ENCODE results near the gene CD7. TPM values are rescaled to one million over a fixed set of nuclear protein-coding genes. Genes with fewer than 3 reads are reported as not detected.

The CD7 gene
- polyA plus RNA-seq, 3 donors: 0.38 to 3.6 (median 0.42) TPM

DNA sequence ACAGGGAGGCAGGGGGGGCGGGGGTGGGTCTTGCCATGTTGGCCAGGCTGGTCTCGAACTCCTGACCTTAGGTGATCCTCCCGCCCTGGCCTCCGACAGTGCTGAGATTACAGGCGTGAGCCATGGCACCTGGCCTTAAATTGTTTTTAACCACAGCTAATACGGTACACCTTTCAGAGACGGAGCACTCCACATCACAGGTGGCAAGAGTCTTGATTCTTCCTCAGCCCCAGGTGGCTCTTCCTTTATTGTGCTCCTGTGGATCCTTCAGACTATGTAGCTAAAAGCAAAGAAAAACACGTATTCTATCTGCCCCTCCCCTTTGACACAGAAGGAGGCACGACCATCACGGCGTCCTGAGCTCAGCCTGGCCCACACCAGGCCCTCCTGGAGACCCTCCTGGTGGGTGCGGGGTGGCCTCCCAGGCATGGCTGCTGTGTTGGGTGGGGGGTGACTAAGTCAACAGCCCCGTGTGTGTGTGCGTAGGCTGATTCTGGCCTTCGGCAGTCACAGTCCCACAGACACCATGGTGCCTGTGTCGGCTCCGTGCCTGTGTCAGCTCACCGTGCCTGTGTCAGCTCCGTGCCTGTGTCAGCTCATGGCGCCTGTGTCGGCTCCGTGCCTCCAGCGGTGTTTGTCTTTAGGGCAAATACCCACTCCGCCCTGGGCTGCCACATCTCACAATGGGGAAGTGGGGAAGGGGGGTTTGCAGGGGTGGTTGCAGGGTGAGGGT is 26.9 kb upstream of the CD7 start:
- H3K4me3 Mint-ChIP-seq: no peak overlapping the region
- H3K9me3 Mint-ChIP-seq: peaks cover 0 to 12% (median 10%) of the 10 kb centered on the region in 7 donors
- H3K9me3 ChIP-seq (replicated peaks in 1 of 2; ENCODE audit: control insufficient read depth in 1 of 2, insufficient read depth in 1 of 2, low read length in 2 of 2): peaks cover 0 to 3% of the 10 kb centered on the region in 2 donors
- H3K79me2 ChIP-seq (ENCODE audit: insufficient read depth, low read length): no peaks in the 10 kb centered on the region
- H4K20me1 ChIP-seq (ENCODE audit: insufficient read depth, low read length): no peaks in the 10 kb centered on the region
- H3K27ac ChIP-seq (ENCODE audit: low read depth in 1 of 2, low read length in 2 of 2): no peak overlapping the region
- H3K36me3 ChIP-seq (replicated peaks in 1 of 2; ENCODE audit: control insufficient read depth in 1 of 2, insufficient read depth in 2 of 2, low read length in 2 of 2): no peaks in the 10 kb centered on the region
- TF ChIP-seq, protein P1, sequence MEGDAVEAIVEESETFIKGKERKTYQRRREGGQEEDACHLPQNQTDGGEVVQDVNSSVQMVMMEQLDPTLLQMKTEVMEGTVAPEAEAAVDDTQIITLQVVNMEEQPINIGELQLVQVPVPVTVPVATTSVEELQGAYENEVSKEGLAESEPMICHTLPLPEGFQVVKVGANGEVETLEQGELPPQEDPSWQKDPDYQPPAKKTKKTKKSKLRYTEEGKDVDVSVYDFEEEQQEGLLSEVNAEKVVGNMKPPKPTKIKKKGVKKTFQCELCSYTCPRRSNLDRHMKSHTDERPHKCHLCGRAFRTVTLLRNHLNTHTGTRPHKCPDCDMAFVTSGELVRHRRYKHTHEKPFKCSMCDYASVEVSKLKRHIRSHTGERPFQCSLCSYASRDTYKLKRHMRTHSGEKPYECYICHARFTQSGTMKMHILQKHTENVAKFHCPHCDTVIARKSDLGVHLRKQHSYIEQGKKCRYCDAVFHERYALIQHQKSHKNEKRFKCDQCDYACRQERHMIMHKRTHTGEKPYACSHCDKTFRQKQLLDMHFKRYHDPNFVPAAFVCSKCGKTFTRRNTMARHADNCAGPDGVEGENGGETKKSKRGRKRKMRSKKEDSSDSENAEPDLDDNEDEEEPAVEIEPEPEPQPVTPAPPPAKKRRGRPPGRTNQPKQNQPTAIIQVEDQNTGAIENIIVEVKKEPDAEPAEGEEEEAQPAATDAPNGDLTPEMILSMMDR (IDR thresholded peaks at IDR 0.05): no peak
- peaks cover 12 to 22% of the 10 kb centered on the region in 2 donors for H3K4me1 ChIP-seq (ENCODE audit: control insufficient read depth in 1 of 2, insufficient read depth in 2 of 2, low read length in 2 of 2)
- peak in 1 of 3 donors; percentile 4 for DNase-seq
- H3K27me3 Mint-ChIP-seq (ENCODE audit: low read depth in 3 of 3): peaks cover 5 to 21% (median 14%) of the 10 kb centered on the region in 3 donors
- H3K4me1 Mint-ChIP-seq: peaks cover 17% of the 10 kb centered on the region
- intact Hi-C loops (cut with micrococcal nuclease): no loop called here
- peaks cover 0 to 5% of the 10 kb centered on the region in 2 donors for H3K27me3 ChIP-seq (ENCODE audit: control insufficient read depth in 2 of 2, insufficient read depth in 2 of 2, low read length in 2 of 2)
- no peak overlapping the region for H3K4me3 ChIP-seq (replicated peaks in 1 of 3; ENCODE audit: low read depth in 2 of 3, low read length in 3 of 3)
- no peak overlapping the region for H2AFZ ChIP-seq (ENCODE audit: insufficient read depth, low read depth, low read length, poor library complexity, severe bottlenecking)
- 92% methylated on average over 16 of the region's 24 CpGs for WGBS (ENCODE audit: insufficient coverage)
- no peaks in the 10 kb centered on the region for H3K36me3 Mint-ChIP-seq
- no peak overlapping the region for H3K9ac ChIP-seq (ENCODE audit: insufficient read depth, low read length, poor library complexity, severe bottlenecking)
- H3K27ac Mint-ChIP-seq: no peak overlapping the region
- H3K4me2 ChIP-seq (replicated peaks; ENCODE audit: extremely low read depth, low read length, poor library complexity, severe bottlenecking): no peak overlapping the region

DNA sequence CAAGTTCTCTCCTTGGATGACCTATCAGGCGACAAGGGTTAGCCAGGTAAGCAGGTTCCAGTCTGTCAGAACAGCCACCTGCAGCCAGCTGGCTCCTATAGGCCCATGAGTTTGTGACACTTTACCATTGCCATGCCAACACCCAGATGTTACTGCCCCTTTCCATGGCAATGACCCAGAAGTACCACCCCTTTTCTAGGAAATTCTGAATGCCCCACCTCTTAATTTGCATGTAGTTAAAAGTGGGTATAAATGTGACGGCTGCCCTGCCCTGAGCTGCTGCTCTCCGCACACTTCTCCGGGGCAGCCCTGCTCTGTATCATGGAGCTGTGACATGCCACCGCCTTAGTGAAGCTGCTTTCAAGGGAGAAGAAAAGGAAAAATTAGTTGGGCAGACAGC is 26.2 kb upstream of the CD7 start:
- Mint-ChIP-seq H3K27me3 (ENCODE audit: low read depth in 3 of 3) (peaks cover 10 to 19% (median 13%) of the 10 kb centered on the region in 3 donors), H3K4me1 (peaks cover 23% of the 10 kb centered on the region), H3K9me3 (peaks cover 0 to 12% (median 10%) of the 10 kb centered on the region in 7 donors), H3K4me3 (no peak overlapping the region), H3K27ac (no peak overlapping the region), H3K36me3 (no peaks in the 10 kb centered on the region)
- TF ChIP-seq, protein P1 (IDR thresholded peaks at IDR 0.05): no peak
- Histone ChIP-seq H3K27me3 (ENCODE audit: control insufficient read depth in 2 of 2, insufficient read depth in 2 of 2, low read length in 2 of 2) (peaks cover 0 to 5% of the 10 kb centered on the region in 2 donors), H3K27ac (ENCODE audit: low read depth in 1 of 2, low read length in 2 of 2) (no peak overlapping the region), H4K20me1 (ENCODE audit: insufficient read depth, low read length) (no peaks in the 10 kb centered on the region), H3K4me3 (replicated peaks in 1 of 3; ENCODE audit: low read depth in 2 of 3, low read length in 3 of 3) (no peak overlapping the region), H3K9me3 (replicated peaks in 1 of 2; ENCODE audit: control insufficient read depth in 1 of 2, insufficient read depth in 1 of 2, low read length in 2 of 2) (peaks cover 0 to 3% of the 10 kb centered on the region in 2 donors), H2AFZ (ENCODE audit: insufficient read depth, low read depth, low read length, poor library complexity, severe bottlenecking) (no peak overlapping the region), H3K36me3 (replicated peaks in 1 of 2; ENCODE audit: control insufficient read depth in 1 of 2, insufficient read depth in 2 of 2, low read length in 2 of 2) (no peaks in the 10 kb centered on the region), H3K4me2 (replicated peaks; ENCODE audit: extremely low read depth, low read length, poor library complexity, severe bottlenecking) (no peak overlapping the region), H3K9ac (ENCODE audit: insufficient read depth, low read length, poor library complexity, severe bottlenecking) (no peak overlapping the region), H3K79me2 (ENCODE audit: insufficient read depth, low read length) (no peaks in the 10 kb centered on the region), H3K4me1 (ENCODE audit: control insufficient read depth in 1 of 2, insufficient read depth in 2 of 2, low read length in 2 of 2) (peaks cover 15 to 27% of the 10 kb centered on the region in 2 donors)
- no peak for DNase-seq
- intact Hi-C loops (cut with micrococcal nuclease): no loop called here
- WGBS (ENCODE audit: insufficient coverage): 95% methylated on average over 5 of the region's 5 CpGs

Data from CD14-positive monocyte (primary cell).